Activated CD8-positive, alpha-beta T cell treated with anti-CD3 and anti-CD28 coated beads, Interleukin-2, amount 10 ng/mL, durations not matched to agents 7 days and 5 days (primary cell): Measurements from ENCODE around the gene FASTKD2. TPM values are rescaled to one million over a fixed set of nuclear protein-coding genes. Genes with fewer than 3 reads are reported as not detected.
A peak's percentile ranks its signal among the peaks of the same experiment; 100 is the strongest.
"Not testable (repeated sequence)": the region's sequence is repeated elsewhere in the genome, so short reads cannot be mapped to it uniquely, and the experiment has no call there.

Experiments
- ATAC-seq: fragments of 150-1000 bp; cut with Tn5 transposase; one replicate; pipeline ENCODE4 v1.10.0; 2021; ENCODE audit warnings: moderate library complexity
- CTCF ChIA-PET: fragments of 350-600 bp; sonication (Branson Sonifier 250); formaldehyde crosslinking; loops from one replicate; lab custom pipeline; 2021; ENCODE audit warnings: antibody characterized with exemption; lab: Charles Lee
- POLR2A ChIA-PET: fragments of 350-600 bp; sonication (Branson Sonifier 250); formaldehyde crosslinking; loops from one replicate; lab custom pipeline; 2021; ENCODE audit warnings: antibody characterized with exemption; lab: Charles Lee
- DNase-seq: peaks from one replicate; pipeline ENCODE4 v3.0.0-alpha.2; 2020
- H3K27ac Mint-ChIP-seq: one replicate; pipeline ENCODE4 v1.8.0; 2021; ENCODE audit warnings: mild to moderate bottlenecking, mixed read lengths
- H3K27me3 Mint-ChIP-seq: one replicate; pipeline ENCODE4 v1.8.0; 2021; ENCODE audit warnings: low read depth, mixed read lengths
- H3K36me3 Mint-ChIP-seq: one replicate; pipeline ENCODE4 v1.8.0; 2021; ENCODE audit warnings: low read depth, mixed read lengths
- H3K4me1 Mint-ChIP-seq: one replicate; pipeline ENCODE4 v1.8.0; 2021; ENCODE audit warnings: low read depth, mixed read lengths
- H3K4me3 Mint-ChIP-seq: one replicate; pipeline ENCODE4 v1.8.0; 2021; ENCODE audit warnings: mild to moderate bottlenecking, mixed read lengths
- H3K9me3 Mint-ChIP-seq: one replicate; pipeline ENCODE4 v1.8.0; 2022; ENCODE audit warnings: mixed read lengths; ENCODE audit not compliant: insufficient read depth
- total RNA-seq, 2 experiments: library from RNA; stranded (reverse); gene quantifications; one replicate each; pipeline ENCODE4 v1.2.3, GENCODE V29; 2021

The FASTKD2 gene
- total RNA-seq, 2 experiments from 2014 or later, result 20.2 to 20.8 TPM

GRCh38 chr2:206798000-206798399, 32.6 kb downstream of the FASTKD2 start:
- Mint-ChIP-seq H3K36me3 (peaks cover 6% of the 10 kb centered on the region), H3K9me3 (no peaks in the 10 kb centered on the region), H3K4me1 (peaks cover 20% of the 10 kb centered on the region), H3K27ac (no peak overlapping the region), H3K27me3 (no peaks in the 10 kb centered on the region), H3K4me3 (no peak overlapping the region)
- ATAC-seq, result no peak
- POLR2A ChIA-PET, result interaction anchor here (0.6 kb wide), 1 partner anchor 34 kb away, joined by 7 read pairs; no protein-coding TSS in a partner anchor
- DNase-seq, result no peak
- CTCF ChIA-PET, result interaction anchor here (0.8 to 1.5 kb wide), 5 partner anchors 17 to 678 kb away, joined by 3 to 5 read pairs (median 3); no protein-coding TSS in a partner anchor

- CTCF ChIA-PET, result interaction anchor here (0.8 to 3.7 kb wide), 10 partner anchors 8 to 673 kb away, joined by 3 to 55 read pairs (median 8); partner anchors contain the start of genes FASTKD2, KLF7 and MDH1B
- peaks cover 22% of the 10 kb centered on the region for H3K4me1 Mint-ChIP-seq
- H3K27me3 Mint-ChIP-seq, result no peaks in the 10 kb centered on the region
- peaks cover 6% of the 10 kb centered on the region for H3K36me3 Mint-ChIP-seq
- POLR2A ChIA-PET, result interaction anchor here (0.5 to 1.0 kb wide), 2 partner anchors 10 to 506 kb away, joined by 3 read pairs; no protein-coding TSS in a partner anchor
- no peak overlapping the region for H3K4me3 Mint-ChIP-seq
- ATAC-seq (no peak), DNase-seq (no peak)
- H3K27ac Mint-ChIP-seq, result no peak overlapping the region
- no peaks in the 10 kb centered on the region for H3K9me3 Mint-ChIP-seq
Observed at GRCh38 chr2:206799083-206799482, 33.7 kb downstream of the FASTKD2 start.

- H3K4me1 Mint-ChIP-seq, result peaks cover 22% of the 10 kb centered on the region
- ATAC-seq (peak; percentile 65), DNase-seq (peak; percentile 67)
- CTCF ChIA-PET, result interaction anchor here (0.6 to 3.7 kb wide), 55 partner anchors 10 to 732 kb away, joined by 3 to 55 read pairs (median 4); partner anchors contain the start of genes FASTKD2, KLF7 and MDH1B
- peak overlapping the region; percentile 59 for H3K27ac Mint-ChIP-seq
- peak overlapping the region; percentile 52 for H3K4me3 Mint-ChIP-seq
- POLR2A ChIA-PET, result interaction anchor here (0.6 to 1.0 kb wide), 2 partner anchors 365 to 732 kb away, joined by 4 to 6 read pairs; partner anchors contain the start of gene KLF7
- peaks cover 2% of the 10 kb centered on the region for H3K36me3 Mint-ChIP-seq
- H3K9me3 Mint-ChIP-seq, result no peaks in the 10 kb centered on the region
- H3K27me3 Mint-ChIP-seq, result no peaks in the 10 kb centered on the region
Observed at GRCh38 chr2:206800506-206801417, 35.4 kb downstream of the FASTKD2 start.

- H3K4me3 Mint-ChIP-seq, result no peak overlapping the region
- ATAC-seq (no peak), DNase-seq (no peak)
- H3K36me3 Mint-ChIP-seq, result peaks cover under 1% of the 10 kb centered on the region
- peaks cover 22% of the 10 kb centered on the region for H3K4me1 Mint-ChIP-seq
- no peaks in the 10 kb centered on the region for H3K9me3 Mint-ChIP-seq
- H3K27me3 Mint-ChIP-seq, result no peaks in the 10 kb centered on the region
- ChIA-PET CTCF (interaction anchor here (0.7 to 3.7 kb wide), 39 partner anchors 11 to 731 kb away, joined by 3 to 55 read pairs (median 4); partner anchors contain the start of genes FASTKD2, KLF7 and MDH1B), POLR2A (interaction anchor here (1.0 kb wide), 1 partner anchor 365 kb away, joined by 4 read pairs; the partner anchor contains the start of gene KLF7)
- no peak overlapping the region for H3K27ac Mint-ChIP-seq
Observed at GRCh38 chr2:206801418-206802189, 36.2 kb downstream of the FASTKD2 start.

- no peak for DNase-seq
- H3K36me3 Mint-ChIP-seq, result no peaks in the 10 kb centered on the region
- no peak overlapping the region for H3K4me3 Mint-ChIP-seq
- no peak overlapping the region for H3K27ac Mint-ChIP-seq
- no peak for ATAC-seq
- H3K9me3 Mint-ChIP-seq, result no peaks in the 10 kb centered on the region
- peaks cover 19% of the 10 kb centered on the region for H3K4me1 Mint-ChIP-seq
- POLR2A ChIA-PET, result no interaction called here
- no peaks in the 10 kb centered on the region for H3K27me3 Mint-ChIP-seq
- CTCF ChIA-PET, result interaction anchor here (1.0 to 3.4 kb wide), 3 partner anchors 260 to 674 kb away, joined by 3 to 21 read pairs (median 7); no protein-coding TSS in a partner anchor
Observed at GRCh38 chr2:206802654-206803514, 37.5 kb downstream of the FASTKD2 start.

- peaks cover 15% of the 10 kb centered on the region for H3K4me1 Mint-ChIP-seq
- H3K4me3 Mint-ChIP-seq, result no peak overlapping the region
- ChIA-PET POLR2A (no interaction called here), CTCF (no interaction called here)
- ATAC-seq (no peak), DNase-seq (no peak)
- no peaks in the 10 kb centered on the region for H3K36me3 Mint-ChIP-seq
- no peaks in the 10 kb centered on the region for H3K9me3 Mint-ChIP-seq
- no peak overlapping the region for H3K27ac Mint-ChIP-seq
- H3K27me3 Mint-ChIP-seq, result no peaks in the 10 kb centered on the region
Observed at GRCh38 chr2:206804326-206804725, 38.9 kb downstream of the FASTKD2 start.

DNA sequence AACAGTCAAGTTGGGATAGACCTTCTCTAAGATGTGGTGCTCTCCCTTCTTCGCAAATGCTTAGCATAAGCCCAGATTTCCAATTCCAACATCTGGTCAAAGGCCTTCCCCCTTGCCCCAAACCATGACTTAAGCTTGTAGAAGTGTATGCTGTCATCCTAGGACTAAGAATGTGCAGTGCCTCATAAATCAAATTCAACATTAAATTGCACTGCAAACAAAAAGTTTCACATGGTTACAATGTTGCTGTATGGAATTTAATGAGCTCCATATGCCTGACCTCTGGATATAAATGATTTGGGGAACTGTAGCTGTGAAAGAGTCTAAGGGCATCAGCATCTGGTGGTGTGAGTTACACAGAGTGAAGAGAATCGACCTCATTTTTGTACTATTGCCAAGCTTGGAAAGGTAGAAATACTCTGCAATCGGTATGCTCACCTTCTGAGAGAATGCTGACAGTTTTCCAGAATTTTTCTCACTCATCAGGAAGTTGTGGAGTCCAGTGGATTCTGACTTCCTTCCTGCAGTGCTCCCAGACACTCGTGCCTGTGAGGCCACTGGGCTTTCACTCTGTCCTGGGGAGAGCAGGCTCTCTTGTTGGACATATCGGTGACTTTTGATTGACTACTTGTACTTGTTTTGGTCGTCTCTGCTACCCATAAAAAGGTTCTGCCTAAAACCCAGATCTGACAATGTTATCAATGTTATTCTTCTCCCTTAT, 40.6 kb downstream of the FASTKD2 start:
- no peaks in the 10 kb centered on the region for H3K36me3 Mint-ChIP-seq
- no peak overlapping the region for H3K4me3 Mint-ChIP-seq
- DNase-seq (no peak), ATAC-seq (no peak)
- H3K9me3 Mint-ChIP-seq, result no peaks in the 10 kb centered on the region
- ChIA-PET CTCF (no interaction called here), POLR2A (no interaction called here)
- H3K4me1 Mint-ChIP-seq, result peaks cover 7% of the 10 kb centered on the region
- no peaks in the 10 kb centered on the region for H3K27me3 Mint-ChIP-seq
- H3K27ac Mint-ChIP-seq, result no peak overlapping the region

DNA sequence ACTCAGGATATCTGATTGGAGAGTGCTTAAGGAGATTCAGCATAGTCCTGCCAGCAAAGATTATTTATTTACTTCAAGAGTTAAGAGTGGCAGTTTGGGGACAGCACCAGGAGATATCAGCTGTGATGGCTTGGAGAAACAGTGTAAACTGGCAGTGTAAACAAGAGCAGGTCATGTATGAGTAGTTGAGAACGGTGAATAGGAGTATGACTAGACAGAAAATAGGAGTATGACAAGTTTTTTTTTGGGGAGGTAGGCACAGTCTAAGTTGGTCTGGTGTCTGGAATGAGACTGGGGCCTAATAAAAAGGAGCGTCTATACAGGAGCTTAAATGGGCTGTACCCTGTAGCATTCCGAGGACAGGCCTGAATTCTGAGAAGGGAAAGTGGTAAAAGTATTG, 42.2 kb downstream of the FASTKD2 start:
- CTCF ChIA-PET, H3K27me3 Mint-ChIP-seq, H3K4me3 Mint-ChIP-seq, POLR2A ChIA-PET, DNase-seq, H3K9me3 Mint-ChIP-seq, H3K36me3 Mint-ChIP-seq, H3K27ac Mint-ChIP-seq, H3K4me1 Mint-ChIP-seq, ATAC-seq: not testable (repeated sequence)

DNA sequence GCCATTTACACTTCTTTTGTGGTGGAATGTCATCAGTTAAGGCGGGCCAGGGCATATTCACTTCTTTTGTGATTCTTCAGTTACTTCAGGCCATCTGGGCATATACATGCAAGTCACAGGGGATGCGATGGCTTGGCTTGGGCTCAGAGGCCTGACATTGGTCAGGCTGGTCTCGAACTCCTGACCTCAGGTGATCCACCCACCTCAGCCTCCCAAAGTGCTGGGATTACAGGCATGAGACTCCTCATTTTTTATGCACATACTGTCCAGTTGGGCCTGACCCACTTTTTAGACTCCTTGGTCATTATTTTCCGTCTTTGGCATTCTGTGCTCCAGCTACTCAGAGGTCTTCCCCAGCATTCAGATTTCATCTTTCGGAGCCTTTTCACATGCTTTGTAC, 47.1 kb downstream of the FASTKD2 start:
- H3K9me3 Mint-ChIP-seq, H3K36me3 Mint-ChIP-seq, CTCF ChIA-PET, H3K27ac Mint-ChIP-seq, DNase-seq, H3K27me3 Mint-ChIP-seq, H3K4me1 Mint-ChIP-seq, POLR2A ChIA-PET, ATAC-seq, H3K4me3 Mint-ChIP-seq: not testable (repeated sequence)

DNA sequence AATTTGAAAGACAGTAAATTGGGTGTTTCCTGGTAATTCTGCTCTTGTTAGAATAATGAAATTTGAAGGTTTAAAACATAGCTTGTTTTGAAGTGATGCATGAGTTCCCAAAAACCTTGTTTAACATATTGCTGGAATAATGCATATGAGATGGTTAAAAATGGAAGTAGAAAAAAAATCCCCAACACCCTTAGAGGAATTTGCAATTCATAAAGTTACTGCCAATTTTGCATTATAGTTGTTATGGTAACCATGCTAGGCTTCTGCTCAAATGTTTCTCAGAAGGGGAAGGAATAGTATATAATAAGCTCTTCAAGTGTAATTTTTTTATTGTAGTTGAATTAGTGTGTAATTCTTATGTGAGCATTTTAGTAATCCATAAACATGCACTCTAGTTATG, 49.1 kb downstream of the FASTKD2 start:
- Mint-ChIP-seq H3K36me3 (no peaks in the 10 kb centered on the region), H3K9me3 (no peaks in the 10 kb centered on the region), H3K27ac (no peak overlapping the region), H3K4me3 (no peak overlapping the region), H3K4me1 (no peaks in the 10 kb centered on the region), H3K27me3 (no peaks in the 10 kb centered on the region)
- CTCF ChIA-PET, result interaction anchor here (1.0 to 1.1 kb wide), 2 partner anchors 13 to 15 kb away, joined by 3 to 4 read pairs; no protein-coding TSS in a partner anchor
- POLR2A ChIA-PET, result interaction anchor here (0.5 kb wide), 1 partner anchor 716 kb away, joined by 3 read pairs; the partner anchor contains the start of gene CREB1
- no peak for DNase-seq
- ATAC-seq, result no peak
